Activated CD4-positive, alpha-beta T cell treated with anti-CD3 and anti-CD28 coated beads, Interleukin-2, amount 10 ng/mL, durations not matched to agents 7 days and 5 days (primary cell): ENCODE data around the gene AKAP12. TPM values are rescaled to one million over a fixed set of nuclear protein-coding genes. Genes with fewer than 3 reads are reported as not detected.
A peak's percentile ranks its signal among the peaks of the same experiment; 100 is the strongest.

Experiments
- CTCF ChIA-PET: fragments of 350-600 bp; sonication (Branson Sonifier 250); formaldehyde crosslinking; loops from one replicate; lab custom pipeline; 2021; ENCODE audit warnings: antibody characterized with exemption; lab: Charles Lee
- POLR2A ChIA-PET: fragments of 350-600 bp; sonication (Branson Sonifier 250); formaldehyde crosslinking; loops from one replicate; lab custom pipeline; 2021; ENCODE audit warnings: antibody characterized with exemption; lab: Charles Lee
- DNase-seq: peaks from one replicate; pipeline ENCODE4 v3.0.0-alpha.2; 2020
- H3K27ac Mint-ChIP-seq: one replicate; pipeline ENCODE4 v1.8.0; 2021; ENCODE audit warnings: mild to moderate bottlenecking, moderate library complexity, mixed read lengths
- H3K27me3 Mint-ChIP-seq: one replicate; pipeline ENCODE4 v1.8.0; 2021; ENCODE audit warnings: mixed read lengths
- H3K36me3 Mint-ChIP-seq: one replicate; pipeline ENCODE4 v1.8.0; 2021; ENCODE audit warnings: low read depth, mixed read lengths
- H3K4me1 Mint-ChIP-seq: one replicate; pipeline ENCODE4 v1.8.0; 2021; ENCODE audit warnings: mixed read lengths
- H3K4me3 Mint-ChIP-seq: one replicate; pipeline ENCODE4 v1.8.0; 2021; ENCODE audit warnings: mild to moderate bottlenecking, moderate library complexity, mixed read lengths
- H3K9me3 Mint-ChIP-seq: one replicate; pipeline ENCODE4 v1.8.0; 2021; ENCODE audit warnings: mixed read lengths
- total RNA-seq, 2 experiments: library from RNA; stranded (reverse); gene quantifications; one replicate each; pipeline ENCODE4 v1.2.3, GENCODE V29; 2021

Gene AKAP12
- total RNA-seq, 2 experiments from 2014 or later: 0.52 to 0.60 TPM

- Mint-ChIP-seq H3K4me3 (no peak overlapping the region), H3K9me3 (no peaks in the 10 kb centered on the region), H3K4me1 (no peaks in the 10 kb centered on the region), H3K27ac (no peak overlapping the region), H3K27me3 (no peaks in the 10 kb centered on the region), H3K36me3 (no peaks in the 10 kb centered on the region)
- DNase-seq: no peak
- CTCF ChIA-PET: no interaction called here
- POLR2A ChIA-PET: no interaction called here
Measured at GRCh38 chr6:151216804-151217203, 23.0 kb upstream of the AKAP12 start.

GRCh38 chr6:151219192-151219591, 20.6 kb upstream of the AKAP12 start:
- Mint-ChIP-seq H3K4me1 (no peaks in the 10 kb centered on the region), H3K9me3 (no peaks in the 10 kb centered on the region), H3K36me3 (no peaks in the 10 kb centered on the region), H3K27ac (no peak overlapping the region), H3K4me3 (no peak overlapping the region), H3K27me3 (peaks cover 3% of the 10 kb centered on the region)
- CTCF ChIA-PET: no interaction called here
- POLR2A ChIA-PET: no interaction called here
- no peak for DNase-seq

- POLR2A ChIA-PET: no interaction called here
- H3K36me3 Mint-ChIP-seq: no peaks in the 10 kb centered on the region
- DNase-seq: no peak
- CTCF ChIA-PET: no interaction called here
- H3K9me3 Mint-ChIP-seq: peaks cover 2% of the 10 kb centered on the region
- H3K4me1 Mint-ChIP-seq: no peaks in the 10 kb centered on the region
- peaks cover 3% of the 10 kb centered on the region for H3K27me3 Mint-ChIP-seq
- no peak overlapping the region for H3K4me3 Mint-ChIP-seq
- H3K27ac Mint-ChIP-seq: no peak overlapping the region
Measured at GRCh38 chr6:151224076-151224475, 15.7 kb upstream of the AKAP12 start.

- Mint-ChIP-seq H3K4me3 (no peak overlapping the region), H3K4me1 (peaks cover 7% of the 10 kb centered on the region), H3K27me3 (peaks cover 3% of the 10 kb centered on the region), H3K9me3 (peaks cover 2% of the 10 kb centered on the region), H3K36me3 (no peaks in the 10 kb centered on the region), H3K27ac (no peak overlapping the region)
- CTCF ChIA-PET: no interaction called here
- POLR2A ChIA-PET: no interaction called here
- no peak for DNase-seq
Measured at GRCh38 chr6:151225919-151226318, 13.8 kb upstream of the AKAP12 start.

GRCh38 chr6:151228788-151229400, 10.9 kb upstream of the AKAP12 start:
- Mint-ChIP-seq H3K4me3 (no peak overlapping the region), H3K27ac (no peak overlapping the region), H3K9me3 (peaks cover 2% of the 10 kb centered on the region), H3K36me3 (no peaks in the 10 kb centered on the region), H3K27me3 (peaks cover 8% of the 10 kb centered on the region), H3K4me1 (peaks cover 7% of the 10 kb centered on the region)
- ChIA-PET CTCF (interaction anchor here (0.7 kb wide), 1 partner anchor 19 kb away, joined by 3 read pairs; no protein-coding TSS in a partner anchor), POLR2A (no interaction called here)
- no peak for DNase-seq

- no peaks in the 10 kb centered on the region for H3K36me3 Mint-ChIP-seq
- peaks cover 14% of the 10 kb centered on the region for H3K27me3 Mint-ChIP-seq
- POLR2A ChIA-PET: no interaction called here
- no peak overlapping the region for H3K4me3 Mint-ChIP-seq
- peak; percentile 23 for DNase-seq
- peaks cover 2% of the 10 kb centered on the region for H3K9me3 Mint-ChIP-seq
- H3K4me1 Mint-ChIP-seq: peaks cover 7% of the 10 kb centered on the region
- H3K27ac Mint-ChIP-seq: no peak overlapping the region
- CTCF ChIA-PET: interaction anchor here (0.7 kb wide), 1 partner anchor 18 kb away, joined by 3 read pairs; no protein-coding TSS in a partner anchor
Measured at GRCh38 chr6:151229401-151230276, 10.1 kb upstream of the AKAP12 start.

- H3K27ac Mint-ChIP-seq: no peak overlapping the region
- CTCF ChIA-PET: no interaction called here
Measured at GRCh38 chr6:151230277-151230577, 9.5 kb upstream of the AKAP12 start.

GRCh38 chr6:151232899-151233298, 6.9 kb upstream of the AKAP12 start:
- Mint-ChIP-seq H3K36me3 (no peaks in the 10 kb centered on the region), H3K27ac (no peak overlapping the region), H3K4me1 (peaks cover 7% of the 10 kb centered on the region), H3K4me3 (no peak overlapping the region), H3K9me3 (no peaks in the 10 kb centered on the region), H3K27me3 (peaks cover 31% of the 10 kb centered on the region)
- ChIA-PET CTCF (no interaction called here), POLR2A (no interaction called here)
- no peak for DNase-seq

More at GRCh38 chr6:151230277-151230577, 9.5 kb upstream of the AKAP12 start:
- Mint-ChIP-seq H3K36me3 (no peaks in the 10 kb centered on the region), H3K27me3 (peaks cover 14% of the 10 kb centered on the region), H3K4me1 (peaks cover 7% of the 10 kb centered on the region), H3K9me3 (peaks cover 2% of the 10 kb centered on the region), H3K4me3 (no peak overlapping the region)
- no peak for DNase-seq
- POLR2A ChIA-PET: no interaction called here

GRCh38 chr6:151233731-151234130, 6.0 kb upstream of the AKAP12 start:
- POLR2A ChIA-PET: no interaction called here
- CTCF ChIA-PET: no interaction called here
- Mint-ChIP-seq H3K9me3 (no peaks in the 10 kb centered on the region), H3K27me3 (peaks cover 37% of the 10 kb centered on the region), H3K27ac (no peak overlapping the region), H3K36me3 (no peaks in the 10 kb centered on the region), H3K4me3 (no peak overlapping the region), H3K4me1 (peaks cover 7% of the 10 kb centered on the region)
- DNase-seq: no peak

GRCh38 chr6:151236668-151237401, 2.9 kb upstream of the AKAP12 start:
- DNase-seq: no peak
- Mint-ChIP-seq H3K4me3 (no peak overlapping the region), H3K4me1 (peaks cover 14% of the 10 kb centered on the region), H3K27me3 (peaks cover 59% of the 10 kb centered on the region), H3K9me3 (no peaks in the 10 kb centered on the region), H3K36me3 (no peaks in the 10 kb centered on the region), H3K27ac (no peak overlapping the region)
- ChIA-PET CTCF (no interaction called here), POLR2A (no interaction called here)

- CTCF ChIA-PET: interaction anchor here (0.5 to 0.6 kb wide), 2 partner anchors 81 to 1644 kb away, joined by 3 read pairs; no protein-coding TSS in a partner anchor
- Mint-ChIP-seq H3K4me1 (peaks cover 14% of the 10 kb centered on the region), H3K9me3 (no peaks in the 10 kb centered on the region), H3K4me3 (peak overlapping the region; percentile 79), H3K36me3 (no peaks in the 10 kb centered on the region), H3K27me3 (peaks cover 72% of the 10 kb centered on the region), H3K27ac (peak overlapping the region; percentile 71)
- POLR2A ChIA-PET: no interaction called here
- peak; percentile 32 for DNase-seq
Measured at GRCh38 chr6:151240036-151240685, 394 bp downstream of the AKAP12 start.

- ChIA-PET CTCF (interaction anchor here (0.5 to 0.6 kb wide), 2 partner anchors 765 to 1645 kb away, joined by 3 read pairs; no protein-coding TSS in a partner anchor), POLR2A (no interaction called here)
- DNase-seq: peak; percentile 7
- H3K36me3 Mint-ChIP-seq: no peaks in the 10 kb centered on the region
- H3K27ac Mint-ChIP-seq: no peak overlapping the region
- H3K4me3 Mint-ChIP-seq: peak overlapping the region; percentile 43
- H3K4me1 Mint-ChIP-seq: peaks cover 14% of the 10 kb centered on the region
- H3K27me3 Mint-ChIP-seq: peaks cover 69% of the 10 kb centered on the region
- H3K9me3 Mint-ChIP-seq: no peaks in the 10 kb centered on the region
Measured at GRCh38 chr6:151240791-151241642, 1.2 kb downstream of the AKAP12 start.
